Uterus (tissue), 2 donors: Measurements from ENCODE around the gene PABPN1L.

Experiments used
- POLR2A ChIP-seq, 2 donors: fragments of 450-650 bp; IDR thresholded peaks; one replicate each; pipeline ENCODE4 v1.6.1; 2016; ENCODE audit warnings: antibody characterized with exemption in 2 of 2, mild to moderate bottlenecking in 1 of 2, moderate library complexity in 1 of 2
- TF ChIP-seq, protein P1 (sequence below), 4 experiments: fragments of 200-600 bp in 2 of 4; fragments of 450-650 bp in 2 of 4; sonication (generic) in 2 of 4; IDR thresholded peaks; one replicate each; pipeline ENCODE4 v1.5.1; 2016 to 2019; ENCODE audit warnings: antibody characterized with exemption in 4 of 4, mild to moderate bottlenecking in 2 of 4, moderate library complexity in 1 of 4

DNA sequence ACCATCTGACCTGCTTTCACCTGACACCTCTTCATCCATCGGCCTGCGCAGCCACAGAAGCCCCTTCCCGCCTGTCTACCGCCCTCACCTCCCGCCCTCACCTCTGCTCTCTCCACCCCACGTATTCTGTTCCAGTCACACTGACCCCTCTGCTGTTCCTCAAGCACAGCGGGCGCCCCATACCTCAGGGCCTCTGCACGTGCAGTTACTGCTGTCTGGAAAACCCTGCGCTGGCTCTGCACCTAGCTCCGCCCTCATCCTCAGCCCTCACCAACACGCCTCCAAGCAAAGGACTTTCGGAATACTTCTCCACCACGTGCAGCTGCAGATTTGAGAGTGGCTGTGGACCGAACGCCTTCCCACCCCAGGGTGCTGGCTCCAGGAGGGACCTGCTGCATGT lies 24.6 kb upstream of the PABPN1L start:
- no peak for TF ChIP-seq POLR2A (IDR thresholded peaks at IDR 0.05)
- TF ChIP-seq, protein P1, sequence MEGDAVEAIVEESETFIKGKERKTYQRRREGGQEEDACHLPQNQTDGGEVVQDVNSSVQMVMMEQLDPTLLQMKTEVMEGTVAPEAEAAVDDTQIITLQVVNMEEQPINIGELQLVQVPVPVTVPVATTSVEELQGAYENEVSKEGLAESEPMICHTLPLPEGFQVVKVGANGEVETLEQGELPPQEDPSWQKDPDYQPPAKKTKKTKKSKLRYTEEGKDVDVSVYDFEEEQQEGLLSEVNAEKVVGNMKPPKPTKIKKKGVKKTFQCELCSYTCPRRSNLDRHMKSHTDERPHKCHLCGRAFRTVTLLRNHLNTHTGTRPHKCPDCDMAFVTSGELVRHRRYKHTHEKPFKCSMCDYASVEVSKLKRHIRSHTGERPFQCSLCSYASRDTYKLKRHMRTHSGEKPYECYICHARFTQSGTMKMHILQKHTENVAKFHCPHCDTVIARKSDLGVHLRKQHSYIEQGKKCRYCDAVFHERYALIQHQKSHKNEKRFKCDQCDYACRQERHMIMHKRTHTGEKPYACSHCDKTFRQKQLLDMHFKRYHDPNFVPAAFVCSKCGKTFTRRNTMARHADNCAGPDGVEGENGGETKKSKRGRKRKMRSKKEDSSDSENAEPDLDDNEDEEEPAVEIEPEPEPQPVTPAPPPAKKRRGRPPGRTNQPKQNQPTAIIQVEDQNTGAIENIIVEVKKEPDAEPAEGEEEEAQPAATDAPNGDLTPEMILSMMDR (IDR thresholded peaks at IDR 0.05), result no peak
